ENCODE results near the gene ARHGEF40. TPM values are rescaled to one million over a fixed set of nuclear protein-coding genes. Genes with fewer than 3 reads are reported as not detected.

ARHGEF40 gene
- total RNA-seq: 12.9 TPM

GRCh38 chr14:21070083-21070609 lies at the start of gene ARHGEF40:
TSS of gene ARHGEF40 (plus strand) at chr14:21070304. CDS start at chr14:21070397, 93 bp downstream.
- Histone ChIP-seq H3K4me1 (ENCODE audit: insufficient read depth, low read length) (peaks cover 45% of the 10 kb centered on the region), H3K27me3 (ENCODE audit: insufficient read depth, low read length) (peaks cover 34% of the 10 kb centered on the region), H3K9me3 (ENCODE audit: low read depth, low read length) (no peaks in the 10 kb centered on the region), H3K4me3 (ENCODE audit: low read length) (peak within 1 kb of the TSS; percentile 49)

- peaks cover 11% of the 10 kb centered on the region for H3K27me3 ChIP-seq (ENCODE audit: insufficient read depth, low read length)
- H3K9me3 ChIP-seq (ENCODE audit: low read depth, low read length): no peaks in the 10 kb centered on the region
- no peak overlapping the region for H3K4me3 ChIP-seq (ENCODE audit: low read length)
- peaks cover 33% of the 10 kb centered on the region for H3K4me1 ChIP-seq (ENCODE audit: insufficient read depth, low read length)
Observed at GRCh38 chr14:21020977-21021545, 49.0 kb upstream of the ARHGEF40 start.

GRCh38 chr14:21022686-21023085 lies 47.4 kb upstream of the ARHGEF40 start:
- Histone ChIP-seq H3K9me3 (ENCODE audit: low read depth, low read length) (no peaks in the 10 kb centered on the region), H3K27me3 (ENCODE audit: insufficient read depth, low read length) (peaks cover 11% of the 10 kb centered on the region), H3K4me3 (ENCODE audit: low read length) (no peak overlapping the region), H3K4me1 (ENCODE audit: insufficient read depth, low read length) (peaks cover 21% of the 10 kb centered on the region)

- H3K27me3 ChIP-seq (ENCODE audit: insufficient read depth, low read length): peaks cover 11% of the 10 kb centered on the region
- no peak overlapping the region for H3K4me3 ChIP-seq (ENCODE audit: low read length)
- no peaks in the 10 kb centered on the region for H3K9me3 ChIP-seq (ENCODE audit: low read depth, low read length)
- peaks cover 21% of the 10 kb centered on the region for H3K4me1 ChIP-seq (ENCODE audit: insufficient read depth, low read length)
Observed at GRCh38 chr14:21023174-21023573, 46.9 kb upstream of the ARHGEF40 start.

- Histone ChIP-seq H3K4me3 (ENCODE audit: low read length) (peak overlapping the region; percentile 47), H3K9me3 (ENCODE audit: low read depth, low read length) (no peaks in the 10 kb centered on the region), H3K4me1 (ENCODE audit: insufficient read depth, low read length) (peaks cover 21% of the 10 kb centered on the region), H3K27me3 (ENCODE audit: insufficient read depth, low read length) (peaks cover 11% of the 10 kb centered on the region)
Observed at GRCh38 chr14:21023817-21024584, 46.1 kb upstream of the ARHGEF40 start.

GRCh38 chr14:21024585-21025370 lies 45.3 kb upstream of the ARHGEF40 start, which contains the start of gene NDRG2:
TSS of gene NDRG2 (minus strand) at chr14:21025061. CDS start at chr14:21023315, 1,746 bp downstream.
- Histone ChIP-seq H3K9me3 (ENCODE audit: low read depth, low read length) (no peaks in the 10 kb centered on the region), H3K4me1 (ENCODE audit: insufficient read depth, low read length) (peaks cover 21% of the 10 kb centered on the region), H3K4me3 (ENCODE audit: low read length) (peak within 1 kb of the TSS; percentile 47), H3K27me3 (ENCODE audit: insufficient read depth, low read length) (peaks cover 11% of the 10 kb centered on the region)

- Histone ChIP-seq H3K9me3 (ENCODE audit: low read depth, low read length) (no peaks in the 10 kb centered on the region), H3K27me3 (ENCODE audit: insufficient read depth, low read length) (peaks cover 11% of the 10 kb centered on the region), H3K4me3 (ENCODE audit: low read length) (peak overlapping the region; percentile 34), H3K4me1 (ENCODE audit: insufficient read depth, low read length) (peaks cover 21% of the 10 kb centered on the region)
Observed at GRCh38 chr14:21025371-21026273, 44.5 kb upstream of the ARHGEF40 start.

GRCh38 chr14:21026274-21026987 lies 43.7 kb upstream of the ARHGEF40 start:
- no peak overlapping the region for H3K4me3 ChIP-seq (ENCODE audit: low read length)
- peaks cover 11% of the 10 kb centered on the region for H3K27me3 ChIP-seq (ENCODE audit: insufficient read depth, low read length)
- H3K9me3 ChIP-seq (ENCODE audit: low read depth, low read length): no peaks in the 10 kb centered on the region
- peaks cover 21% of the 10 kb centered on the region for H3K4me1 ChIP-seq (ENCODE audit: insufficient read depth, low read length)

GRCh38 chr14:21026988-21027315 lies 43.2 kb upstream of the ARHGEF40 start:
- peaks cover 21% of the 10 kb centered on the region for H3K4me1 ChIP-seq (ENCODE audit: insufficient read depth, low read length)
- H3K9me3 ChIP-seq (ENCODE audit: low read depth, low read length): no peaks in the 10 kb centered on the region
- peaks cover 11% of the 10 kb centered on the region for H3K27me3 ChIP-seq (ENCODE audit: insufficient read depth, low read length)
- no peak overlapping the region for H3K4me3 ChIP-seq (ENCODE audit: low read length)

- Histone ChIP-seq H3K27me3 (ENCODE audit: insufficient read depth, low read length) (no peaks in the 10 kb centered on the region), H3K9me3 (ENCODE audit: low read depth, low read length) (no peaks in the 10 kb centered on the region), H3K4me1 (ENCODE audit: insufficient read depth, low read length) (peaks cover 3% of the 10 kb centered on the region), H3K4me3 (ENCODE audit: low read length) (no peak within 1 kb of the TSS)
Observed at GRCh38 chr14:21029917-21030316, 40.2 kb upstream of the ARHGEF40 start, which contains the start of gene TPPP2. TSS of gene TPPP2 (plus strand) at chr14:21030217. CDS start at chr14:21030582, 365 bp downstream.

- no peaks in the 10 kb centered on the region for H3K9me3 ChIP-seq (ENCODE audit: low read depth, low read length)
Observed at GRCh38 chr14:21030531-21030930, 39.6 kb upstream of the ARHGEF40 start.

GRCh38 chr14:21032326-21033132 lies 37.6 kb upstream of the ARHGEF40 start:
- Histone ChIP-seq H3K4me3 (ENCODE audit: low read length) (no peak overlapping the region), H3K4me1 (ENCODE audit: insufficient read depth, low read length) (no peaks in the 10 kb centered on the region), H3K9me3 (ENCODE audit: low read depth, low read length) (no peaks in the 10 kb centered on the region), H3K27me3 (ENCODE audit: insufficient read depth, low read length) (no peaks in the 10 kb centered on the region)

More at GRCh38 chr14:21030531-21030930, 39.6 kb upstream of the ARHGEF40 start:
- Histone ChIP-seq H3K4me1 (ENCODE audit: insufficient read depth, low read length) (no peaks in the 10 kb centered on the region), H3K4me3 (ENCODE audit: low read length) (no peak overlapping the region), H3K27me3 (ENCODE audit: insufficient read depth, low read length) (no peaks in the 10 kb centered on the region)

- Histone ChIP-seq H3K4me3 (ENCODE audit: low read length) (no peak overlapping the region), H3K4me1 (ENCODE audit: insufficient read depth, low read length) (no peaks in the 10 kb centered on the region), H3K27me3 (ENCODE audit: insufficient read depth, low read length) (no peaks in the 10 kb centered on the region), H3K9me3 (ENCODE audit: low read depth, low read length) (no peaks in the 10 kb centered on the region)
Observed at GRCh38 chr14:21033133-21033698, 36.9 kb upstream of the ARHGEF40 start.

All from mononuclear cell (primary cell).